Karpas-422 (cell line): ENCODE data around the gene PSMB7. TPM values are rescaled to one million over a fixed set of nuclear protein-coding genes. Genes with fewer than 3 reads are reported as not detected.

Source experiments
- DNase-seq: peaks from one replicate; pipeline ENCODE4 v3.0.0-alpha.2; 2015
- H2AFZ ChIP-seq: fragments of 200-600 bp; sonication (generic); 2 replicates; pipeline ENCODE4 v1.6.1; 2014; ENCODE audit warnings: antibody characterized with exemption, low read length, mixed read lengths
- H3K27ac ChIP-seq: fragments of 200-600 bp; sonication (generic); 2 replicates; pipeline ENCODE4 v1.5.1; 2014; ENCODE audit warnings: mild to moderate bottlenecking, low read length, moderate library complexity
- H3K27me3 ChIP-seq: fragments of 200-600 bp; sonication (generic); 2 replicates; pipeline ENCODE4 v1.6.1; 2014; ENCODE audit warnings: low read length, mixed read lengths
- H3K36me3 ChIP-seq: fragments of 200-600 bp; sonication (generic); 2 replicates; pipeline ENCODE4 v1.6.1; 2014; ENCODE audit warnings: low read length, mixed read lengths; ENCODE audit not compliant: insufficient read depth
- H3K4me1 ChIP-seq: fragments of 200-600 bp; sonication (generic); 2 replicates; pipeline ENCODE4 v1.6.1; 2014; ENCODE audit warnings: mild to moderate bottlenecking, low read length, mixed read lengths
- H3K4me2 ChIP-seq: fragments of 200-600 bp; sonication (generic); 2 replicates; pipeline ENCODE4 v1.6.1; 2014; ENCODE audit warnings: low read length, low read depth, mild to moderate bottlenecking; ENCODE audit not compliant: poor library complexity, severe bottlenecking
- H3K4me3 ChIP-seq: fragments of 200-600 bp; sonication (generic); 2 replicates; pipeline ENCODE4 v1.5.1; 2014; ENCODE audit warnings: mild to moderate bottlenecking, antibody characterized with exemption, low read length, mixed read lengths
- H3K79me2 ChIP-seq: fragments of 200-600 bp; sonication (generic); 2 replicates; pipeline ENCODE4 v1.6.1; 2014; ENCODE audit warnings: mild to moderate bottlenecking, low read length, mixed read lengths
- H3K9ac ChIP-seq: fragments of 200-600 bp; sonication (generic); 2 replicates; pipeline ENCODE4 v1.6.0; 2014; ENCODE audit warnings: low read length
- H3K9me2 ChIP-seq: fragments of 200-600 bp; sonication (generic), shearing (Covaris generic); replicated peaks from 2 replicates; pipeline ENCODE4 v1.6.0; 2014; ENCODE audit warnings: mild to moderate bottlenecking, low read length, moderate library complexity; ENCODE audit not compliant: insufficient read depth
- H3K9me3 ChIP-seq: fragments of 300-700, 200-600 bp; sonication (generic); 2 replicates; pipeline ENCODE4 v1.6.1; 2014; ENCODE audit warnings: low read length, mixed read lengths
- H4K20me1 ChIP-seq: fragments of 200-600 bp; sonication (generic); 2 replicates; pipeline ENCODE4 v1.6.1; 2014; ENCODE audit warnings: mild to moderate bottlenecking, antibody characterized with exemption, low read length, low read depth; ENCODE audit not compliant: insufficient read depth
- total RNA-seq: library from RNA; depleted of rRNA; stranded (reverse); fragments of >200 nt; shearing (Covaris generic); gene quantifications from 2 replicates; pipeline ENCODE4 v1.2.3, GENCODE V29; 2014; ENCODE audit warnings: low replicate concordance

PSMB7 gene
- total RNA-seq, 1 experiment from 2014 or later: 119 TPM

GRCh38 chr9:124349675-124350493, 65.4 kb downstream of the PSMB7 start:
- Histone ChIP-seq H3K9ac (no peak overlapping the region), H3K36me3 (peaks cover 62% of the 10 kb centered on the region), H3K79me2 (no peaks in the 10 kb centered on the region), H2AFZ (no peak overlapping the region), H3K4me2 (no peak overlapping the region), H3K9me3 (no peaks in the 10 kb centered on the region), H3K27me3 (no peaks in the 10 kb centered on the region), H3K27ac (no peak overlapping the region), H3K9me2 (no peaks in the 10 kb centered on the region), H4K20me1 (peaks cover 22% of the 10 kb centered on the region; the same call in 1 of the 2 replicates), H3K4me3 (no peak overlapping the region), H3K4me1 (no peaks in the 10 kb centered on the region)
- no peak for DNase-seq

- H3K36me3 ChIP-seq: peaks cover 64% of the 10 kb centered on the region
- H3K27ac ChIP-seq: no peak overlapping the region
- H3K9me3 ChIP-seq: no peaks in the 10 kb centered on the region
- no peak for DNase-seq
- no peak overlapping the region for H3K4me3 ChIP-seq
- no peaks in the 10 kb centered on the region for H3K9me2 ChIP-seq
- peaks cover 19% of the 10 kb centered on the region; the same call in 1 of the 2 replicates for H4K20me1 ChIP-seq
- no peaks in the 10 kb centered on the region for H3K4me1 ChIP-seq
- no peak overlapping the region for H3K4me2 ChIP-seq
- no peak overlapping the region for H2AFZ ChIP-seq
- H3K9ac ChIP-seq: no peak overlapping the region
- H3K79me2 ChIP-seq: no peaks in the 10 kb centered on the region
- no peaks in the 10 kb centered on the region for H3K27me3 ChIP-seq
Observed at GRCh38 chr9:124349267-124349666, 66.0 kb downstream of the PSMB7 start.

GRCh38 chr9:124348831-124349230, 66.4 kb downstream of the PSMB7 start:
- no peaks in the 10 kb centered on the region for H3K79me2 ChIP-seq
- H3K9me2 ChIP-seq: no peaks in the 10 kb centered on the region
- no peaks in the 10 kb centered on the region for H3K9me3 ChIP-seq
- H3K9ac ChIP-seq: no peak overlapping the region
- H3K27ac ChIP-seq: no peak overlapping the region
- peaks cover 19% of the 10 kb centered on the region; the same call in 1 of the 2 replicates for H4K20me1 ChIP-seq
- H3K27me3 ChIP-seq: no peaks in the 10 kb centered on the region
- no peak overlapping the region for H2AFZ ChIP-seq
- no peaks in the 10 kb centered on the region for H3K4me1 ChIP-seq
- H3K36me3 ChIP-seq: peaks cover 68% of the 10 kb centered on the region
- H3K4me3 ChIP-seq: no peak overlapping the region
- no peak overlapping the region for H3K4me2 ChIP-seq
- no peak for DNase-seq

- H3K27me3 ChIP-seq: no peaks in the 10 kb centered on the region
- no peak overlapping the region for H3K9ac ChIP-seq
- no peaks in the 10 kb centered on the region for H3K9me3 ChIP-seq
- H3K9me2 ChIP-seq: no peaks in the 10 kb centered on the region
- H3K36me3 ChIP-seq: peaks cover 65% of the 10 kb centered on the region
- H3K4me1 ChIP-seq: no peaks in the 10 kb centered on the region
- H3K4me3 ChIP-seq: no peak overlapping the region
- H3K27ac ChIP-seq: no peak overlapping the region
- H4K20me1 ChIP-seq: peaks cover 14% of the 10 kb centered on the region; the same call in 1 of the 2 replicates
- H3K79me2 ChIP-seq: no peaks in the 10 kb centered on the region
- no peak overlapping the region for H2AFZ ChIP-seq
- DNase-seq: no peak
- no peak overlapping the region for H3K4me2 ChIP-seq
Observed at GRCh38 chr9:124348363-124348762, 66.9 kb downstream of the PSMB7 start.

GRCh38 chr9:124347968-124348358, 67.3 kb downstream of the PSMB7 start:
- Histone ChIP-seq H4K20me1 (peaks cover 10% of the 10 kb centered on the region; the same call in 1 of the 2 replicates), H3K4me2 (no peak overlapping the region), H3K9me3 (no peaks in the 10 kb centered on the region), H3K9ac (no peak overlapping the region), H3K36me3 (peaks cover 63% of the 10 kb centered on the region), H3K4me1 (no peaks in the 10 kb centered on the region), H3K4me3 (no peak overlapping the region), H2AFZ (no peak overlapping the region), H3K79me2 (no peaks in the 10 kb centered on the region), H3K27me3 (no peaks in the 10 kb centered on the region), H3K27ac (no peak overlapping the region), H3K9me2 (no peaks in the 10 kb centered on the region)
- DNase-seq: no peak

GRCh38 chr9:124347206-124347967, 67.9 kb downstream of the PSMB7 start:
- no peaks in the 10 kb centered on the region for H3K27me3 ChIP-seq
- H3K36me3 ChIP-seq: peaks cover 58% of the 10 kb centered on the region
- H3K9me2 ChIP-seq: no peaks in the 10 kb centered on the region
- DNase-seq: no peak
- no peak overlapping the region for H3K4me2 ChIP-seq
- peaks cover 9% of the 10 kb centered on the region; the same call in 1 of the 2 replicates for H4K20me1 ChIP-seq
- H3K4me3 ChIP-seq: no peak overlapping the region
- no peaks in the 10 kb centered on the region for H3K4me1 ChIP-seq
- no peak overlapping the region for H3K27ac ChIP-seq
- H2AFZ ChIP-seq: no peak overlapping the region
- H3K9ac ChIP-seq: no peak overlapping the region
- no peaks in the 10 kb centered on the region for H3K79me2 ChIP-seq
- H3K9me3 ChIP-seq: no peaks in the 10 kb centered on the region

GRCh38 chr9:124346347-124347163, 68.7 kb downstream of the PSMB7 start:
- H3K79me2 ChIP-seq: no peaks in the 10 kb centered on the region
- no peak overlapping the region for H3K27ac ChIP-seq
- no peak overlapping the region for H2AFZ ChIP-seq
- H3K27me3 ChIP-seq: no peaks in the 10 kb centered on the region
- no peaks in the 10 kb centered on the region for H3K9me2 ChIP-seq
- H3K36me3 ChIP-seq: peaks cover 52% of the 10 kb centered on the region
- no peaks in the 10 kb centered on the region for H3K4me1 ChIP-seq
- H3K9ac ChIP-seq: no peak overlapping the region
- H3K4me2 ChIP-seq: no peak overlapping the region
- no peak for DNase-seq
- H4K20me1 ChIP-seq: peaks cover 9% of the 10 kb centered on the region; the same call in 1 of the 2 replicates
- no peaks in the 10 kb centered on the region for H3K9me3 ChIP-seq
- no peak overlapping the region for H3K4me3 ChIP-seq
